GM23338 (cell line): Measurements from ENCODE around the gene SRP72. TPM values are rescaled to one million over a fixed set of nuclear protein-coding genes. Genes with fewer than 3 reads are reported as not detected.
A peak's percentile ranks its signal among the peaks of the same experiment; 100 is the strongest.

ENCODE experiments used
- ATAC-seq: fragments of 200-7000 bp; cut with Tn5 transposase; 3 replicates; pipeline ENCODE4 v1.9.1; 2020
- DNase-seq: peaks from one replicate; pipeline ENCODE4 v3.0.0-alpha.2; 2015; ENCODE audit warnings: low spot score
- H2AFZ ChIP-seq: fragments of 200-600 bp; sonication (generic); 2 replicates; pipeline ENCODE4 v1.8.0; 2016; ENCODE audit warnings: antibody characterized with exemption, mild to moderate bottlenecking, moderate library complexity
- H3F3A ChIP-seq: fragments of 200-600 bp; sonication (generic); replicated peaks from 2 replicates; pipeline ENCODE4 v1.8.0; 2017; ENCODE audit warnings: antibody characterized with exemption, mixed run types, low read depth
- H3K27ac ChIP-seq: fragments of 200-600 bp; sonication (generic); 2 replicates; pipeline ENCODE4 v1.6.1; 2016; ENCODE audit warnings: low read depth
- H3K27me3 ChIP-seq: fragments of 200-600 bp; sonication (generic); 2 replicates; pipeline ENCODE4 v1.8.0; 2016; ENCODE audit warnings: mild to moderate bottlenecking, mixed run types, moderate library complexity; ENCODE audit not compliant: insufficient read depth
- H3K36me3 ChIP-seq: fragments of 200-600 bp; sonication (generic); 2 replicates; pipeline ENCODE4 v1.8.0; 2016; ENCODE audit warnings: mild to moderate bottlenecking; ENCODE audit not compliant: insufficient read depth
- H3K4me1 ChIP-seq: fragments of 200-600 bp; sonication (generic); 2 replicates; pipeline ENCODE4 v1.8.0; 2016; ENCODE audit warnings: mild to moderate bottlenecking, moderate library complexity; ENCODE audit not compliant: insufficient read depth
- H3K4me2 ChIP-seq: fragments of 200-600 bp; sonication (generic); 2 replicates; pipeline ENCODE4 v1.7.1; 2017; ENCODE audit warnings: mixed run types
- H3K4me3 ChIP-seq: fragments of 200-600 bp; sonication (generic); 2 replicates; pipeline ENCODE4 v1.6.1; 2016; ENCODE audit warnings: mixed run types
- H3K79me2 ChIP-seq: fragments of 200-600 bp; sonication (generic); replicated peaks from 2 replicates; pipeline ENCODE4 v1.8.0; 2017; ENCODE audit warnings: mild to moderate bottlenecking; ENCODE audit not compliant: insufficient read depth
- H3K9me2 ChIP-seq: fragments of 200-600 bp; sonication (generic); 2 replicates; pipeline ENCODE4 v1.8.0; 2017; ENCODE audit not compliant: insufficient read depth
- H4K20me1 ChIP-seq: fragments of 200-600 bp; sonication (generic); replicated peaks from 2 replicates; pipeline ENCODE4 v1.8.0; 2017; ENCODE audit warnings: mild to moderate bottlenecking; ENCODE audit not compliant: insufficient read depth
- H3K27ac Mint-ChIP-seq: 2 replicates; pipeline ENCODE4 v1.8.0; 2020; ENCODE audit warnings: inconsistent platforms, mild to moderate bottlenecking, moderate library complexity, mixed read lengths
- H3K27me3 Mint-ChIP-seq: 3 replicates; pipeline ENCODE4 v1.8.0; 2022; ENCODE audit warnings: low read depth, mild to moderate bottlenecking, moderate library complexity, mixed read lengths, inconsistent platforms; ENCODE audit not compliant: insufficient read depth, poor library complexity
- H3K36me3 Mint-ChIP-seq: 3 replicates; pipeline ENCODE4 v1.8.0; 2021; ENCODE audit warnings: low read depth, mild to moderate bottlenecking, inconsistent platforms, moderate library complexity, mixed read lengths
- H3K4me1 Mint-ChIP-seq: 3 replicates; pipeline ENCODE4 v1.8.0; 2020; ENCODE audit warnings: mild to moderate bottlenecking, inconsistent platforms, mixed read lengths
- H3K4me3 Mint-ChIP-seq: 3 replicates; pipeline ENCODE4 v1.8.0; 2021; ENCODE audit warnings: moderate library complexity, mild to moderate bottlenecking, inconsistent platforms, mixed read lengths
- H3K9me3 Mint-ChIP-seq: 3 replicates; pipeline ENCODE4 v1.8.0; 2020; ENCODE audit warnings: moderate library complexity, mild to moderate bottlenecking, inconsistent platforms, mixed read lengths
- CTCF ChIP-seq, 2 experiments: fragments of 200-600 bp in 1 of 2; sonication (generic) in 1 of 2; conservative IDR thresholded peaks; 2 replicates each; pipeline versions ENCODE4 v1.5.1 to v1.6.1; 2016 to 2017; ENCODE audit warnings: antibody characterized with exemption in 2 of 2, low read depth in 2 of 2, mild to moderate bottlenecking in 2 of 2, moderate library complexity in 1 of 2
- ETS1 ChIP-seq: IDR thresholded peaks from 2 replicates; pipeline ENCODE4 v1.6.1; 2016; ENCODE audit warnings: antibody characterized with exemption
- EZH2 ChIP-seq: fragments of 200-600 bp; sonication (generic); IDR thresholded peaks from one replicate; pipeline ENCODE4 v1.8.0; 2017; ENCODE audit warnings: antibody characterized with exemption, mild to moderate bottlenecking, low read depth; ENCODE audit not compliant: unreplicated experiment
- EZH2phosphoT487 ChIP-seq: fragments of 200-600 bp; sonication (generic); IDR thresholded peaks from one replicate; pipeline ENCODE4 v1.8.1; 2018; ENCODE audit warnings: antibody characterized with exemption; ENCODE audit not compliant: unreplicated experiment
- JUNB ChIP-seq: IDR thresholded peaks from one replicate; pipeline ENCODE4 v1.6.1; 2016; ENCODE audit warnings: antibody characterized with exemption; ENCODE audit not compliant: unreplicated experiment
- NANOG ChIP-seq: IDR thresholded peaks from 2 replicates; pipeline ENCODE4 v1.6.1; 2016; ENCODE audit warnings: antibody characterized with exemption, borderline replicate concordance
- POLR2AphosphoS5 ChIP-seq: IDR thresholded peaks from 2 replicates; pipeline ENCODE4 v1.6.1; 2016; ENCODE audit warnings: antibody characterized with exemption, low read depth
- REST ChIP-seq: IDR thresholded peaks from one replicate; pipeline ENCODE4 v1.6.1; 2018; ENCODE audit warnings: antibody characterized with exemption; ENCODE audit not compliant: unreplicated experiment
- STAT1 ChIP-seq: IDR thresholded peaks from one replicate; pipeline ENCODE4 v1.6.1; 2016; ENCODE audit warnings: antibody characterized with exemption; ENCODE audit not compliant: unreplicated experiment
- ZNF114 ChIP-seq: fragments of 250-450 bp; sonication (Bioruptor Pico); IDR thresholded peaks from 2 replicates; pipeline ENCODE4 v1.5.0; 2020; ENCODE audit warnings: mild to moderate bottlenecking, moderate library complexity
- ZNF331 ChIP-seq: fragments of 250-450 bp; sonication (Bioruptor Pico); IDR thresholded peaks from 2 replicates; pipeline ENCODE4 v1.5.0; 2020; ENCODE audit warnings: low read depth, mild to moderate bottlenecking, moderate library complexity
- ZNF462 ChIP-seq: fragments of 250-450 bp; sonication (Bioruptor Pico); IDR thresholded peaks from 2 replicates; pipeline ENCODE4 v1.5.0; 2020; ENCODE audit warnings: mild to moderate bottlenecking, moderate library complexity
- polyA plus RNA-seq: library from polyadenylated mRNA; unstranded; fragments of >200 nt; fragmentation: Nextera tagmentation; extraction: Ambion mirVana; gene quantifications from 2 replicates; pipeline ENCODE4 v1.2.1, GENCODE V29; 2016
- total RNA-seq: library from RNA; depleted of rRNA; stranded (reverse); fragments of >200 nt; shearing (Covaris generic); gene quantifications from 2 replicates; pipeline ENCODE4 v1.2.3, GENCODE V29; 2014

The SRP72 gene
- total and polyA plus RNA-seq, 2 experiments from 2014 or later, result 84.6 to 174 TPM

- Mint-ChIP-seq H3K27ac (no peak overlapping the region), H3K36me3 (no peaks in the 10 kb centered on the region)
- peak; percentile 97 for ATAC-seq
These were observed 63.1 kb downstream of the SRP72 start for GRCh38 chr4:56530269-56531148.

More at GRCh38 chr4:56530269-56531148, 63.1 kb downstream of the SRP72 start:
- peak overlapping the region; percentile 97 for H3K4me2 ChIP-seq
- H3K4me1 ChIP-seq, result 0 out of 2 replicates have a peak, but pooled peaks cover 5% of the 10 kb centered on the region
- DNase-seq, result peak; percentile 95
- Mint-ChIP-seq H3K4me3 (no peak overlapping the region; the same call in 1 of the 3 replicates), H3K4me1 (no peaks in the 10 kb centered on the region), H3K9me3 (no peaks in the 10 kb centered on the region), H3K27me3 (peaks cover 3% of the 10 kb centered on the region)
- H4K20me1 ChIP-seq, result peaks cover 4% of the 10 kb centered on the region; the same call in 1 of the 2 replicates
- H3K4me3 ChIP-seq, result peak overlapping the region; percentile 85
- no peaks in the 10 kb centered on the region for H3F3A ChIP-seq
- peaks cover 55% of the 10 kb centered on the region for H3K27me3 ChIP-seq
- H3K27ac ChIP-seq, result no peak overlapping the region
- no peaks in the 10 kb centered on the region for H3K36me3 ChIP-seq
- H2AFZ ChIP-seq, result peak overlapping the region; percentile 99
- no peaks in the 10 kb centered on the region for H3K9me2 ChIP-seq
- no peaks in the 10 kb centered on the region for H3K79me2 ChIP-seq
- TF ChIP-seq ZNF462 (CRISPR knock-in tag), result no peak
- TF ChIP-seq REST, result no peak
- no peak for TF ChIP-seq ZNF114 (CRISPR knock-in tag)
- TF ChIP-seq EZH2, result no peak
- no peak for TF ChIP-seq JUNB
- no peak for TF ChIP-seq NANOG
- no peak for TF ChIP-seq ETS1
- TF ChIP-seq CTCF (conservative IDR thresholded peaks at IDR 0.05; ENCODE audit: low read depth in 2 of 2), result no peak
- TF ChIP-seq EZH2phosphoT487, result no peak
- TF ChIP-seq POLR2AphosphoS5, result no peak
- no peak for TF ChIP-seq STAT1
- no peak for TF ChIP-seq ZNF331 (CRISPR knock-in tag)
